ENCODE measurements around the gene PATE3. TPM values are rescaled to one million over a fixed set of nuclear protein-coding genes. Genes with fewer than 3 reads are reported as not detected.

Gene PATE3
- total and polyA plus RNA-seq, 10 of the 15 experiments (the other 5 are each of a cell fraction or from before 2014, with no cell fraction given) = not detected

- H3K27me3 ChIP-seq (replicated peaks in 1 of 2; ENCODE audit: control insufficient read depth in 2 of 2, insufficient read depth in 2 of 2, low read length in 1 of 2) = no peaks in the 10 kb centered on the region
- intact Hi-C loops (cut with micrococcal nuclease; ENCODE audit: unreplicated experiment) = no loop called here
- no peaks in the 10 kb centered on the region for H3K9me3 ChIP-seq (replicated peaks; ENCODE audit: control insufficient read depth, insufficient read depth, low read length)
- H3K36me3 ChIP-seq (ENCODE audit: control insufficient read depth in 2 of 2, insufficient read depth in 2 of 2, low read length in 1 of 2) = no peaks in the 10 kb centered on the region
- H3K4me1 ChIP-seq (ENCODE audit: control insufficient read depth, insufficient read depth, low read length) = no peaks in the 10 kb centered on the region
- no peak for FAIRE-seq
- no peaks in the 10 kb centered on the region for H4K20me1 ChIP-seq (ENCODE audit: control insufficient read depth, insufficient read depth)
- H3K27ac ChIP-seq (ENCODE audit: control insufficient read depth, insufficient read depth) = no peak within 1 kb of the TSS
- in situ Hi-C loops (cut with MboI) = no loop called here
- CTCF ChIA-PET = interaction anchor here (0.7 kb wide), 1 partner anchor 142 kb away, joined by 3 read pairs; no protein-coding TSS in a partner anchor
- WGBS (ENCODE audit: insufficient coverage, insufficient replicate concordance, low lambda C conversion rate, missing lambda C conversion rate) = 26% methylated on average over 3 of the region's 3 CpGs
- POLR2A ChIA-PET = no interaction called here
- no peak for DNase-seq (ENCODE audit: low read depth, low spot score)
- H3K79me2 ChIP-seq (ENCODE audit: control insufficient read depth, insufficient read depth, low read length) = no peaks in the 10 kb centered on the region
- BruUV-seq (replicated peaks) = no TSS peak
- no peak within 1 kb of the TSS for H2AFZ ChIP-seq (ENCODE audit: control insufficient read depth, low read depth, low read length)
- RAD21 ChIA-PET (ENCODE audit: unreplicated experiment) = no interaction called here
- H3K9ac ChIP-seq (ENCODE audit: control insufficient read depth, insufficient read depth, low read length) = no peak within 1 kb of the TSS
- no peak within 1 kb of the TSS for H3K4me3 ChIP-seq
- SMC1A ChIA-PET (ENCODE audit: uncharacterized antibody, unreplicated experiment) = interaction anchor here (0.6 kb wide), 1 partner anchor 22 kb away, joined by 4 read pairs; no protein-coding TSS in a partner anchor
- ATAC-seq = no peak
- TF ChIP-seq ETV6 (conservative IDR thresholded peaks at IDR 0.05 in 1 of 2, IDR thresholded peaks at IDR 0.05 in 1 of 2; ENCODE audit: borderline replicate concordance in 1 of 2, low read depth in 1 of 2) = no peak
- TF ChIP-seq SIN3A (IDR thresholded peaks at IDR 0.05; ENCODE audit: low read depth, low read length) = no peak
- no peak for TF ChIP-seq MLLT1 (IDR thresholded peaks at IDR 0.05)
- no peak for TF ChIP-seq RFX5 (IDR thresholded peaks at IDR 0.05; ENCODE audit: low read depth, low read length)
- H3K4me2 ChIP-seq (ENCODE audit: control insufficient read depth, insufficient read depth) = no peak within 1 kb of the TSS
These were observed 41.9 kb upstream of the PATE3 start, which contains the start of gene PATE1 for GRCh38 chr11:125745979-125746378. Gene PATE1, plus strand, starts transcription at chr11:125746279. Its CDS starts 26 bp downstream, at chr11:125746305.

DNA sequence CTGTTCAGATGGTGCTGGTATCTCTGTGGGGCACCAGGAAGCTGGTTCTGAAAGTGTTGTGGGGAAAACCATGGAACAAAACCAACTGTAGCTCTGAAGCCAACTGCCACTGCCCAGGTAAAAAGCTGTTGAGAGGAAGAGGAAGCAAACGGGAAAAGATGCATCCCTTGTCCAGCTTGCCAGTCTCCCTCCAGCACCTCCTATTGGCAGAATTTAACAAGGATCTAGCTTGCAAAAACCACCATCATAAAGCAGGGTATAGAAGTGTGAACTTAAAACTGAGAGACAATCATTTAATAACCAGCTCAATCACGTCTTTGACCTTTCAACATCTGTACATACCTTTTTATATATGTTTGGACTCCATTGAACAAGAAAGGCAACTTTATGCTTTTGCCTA lies 37.3 kb upstream of the PATE3 start:
- no peak for ATAC-seq
- ChIA-PET RAD21 (ENCODE audit: unreplicated experiment) (no interaction called here), POLR2A (no interaction called here), SMC1A (ENCODE audit: uncharacterized antibody, unreplicated experiment) (interaction anchor here (0.6 to 1.0 kb wide), 2 partner anchors 16 to 92 kb away, joined by 3 read pairs; no protein-coding TSS in a partner anchor), CTCF (no interaction called here)
- no peak overlapping the region for H3K4me2 ChIP-seq (ENCODE audit: control insufficient read depth, insufficient read depth)
- no peak overlapping the region for H2AFZ ChIP-seq (ENCODE audit: control insufficient read depth, low read depth, low read length)
- H3K4me1 ChIP-seq (ENCODE audit: control insufficient read depth, insufficient read depth, low read length) = no peaks in the 10 kb centered on the region
- no peaks in the 10 kb centered on the region for H3K36me3 ChIP-seq (ENCODE audit: control insufficient read depth in 2 of 2, insufficient read depth in 2 of 2, low read length in 1 of 2)
- no peak overlapping the region for H3K4me3 ChIP-seq
- in situ Hi-C loops (cut with MboI) (no loop called here), intact Hi-C loops (cut with micrococcal nuclease; ENCODE audit: unreplicated experiment) (no loop called here)
- DNase-seq (ENCODE audit: low read depth, low spot score) = no peak
- no peaks in the 10 kb centered on the region for H3K9me3 ChIP-seq (replicated peaks; ENCODE audit: control insufficient read depth, insufficient read depth, low read length)
- 2% methylated on average over 2 of the region's 2 CpGs for WGBS (ENCODE audit: insufficient coverage, insufficient replicate concordance, low lambda C conversion rate, missing lambda C conversion rate)
- BruUV-seq (replicated peaks) = no TSS peak
- FAIRE-seq = no peak
- no peaks in the 10 kb centered on the region for H3K27me3 ChIP-seq (replicated peaks in 1 of 2; ENCODE audit: control insufficient read depth in 2 of 2, insufficient read depth in 2 of 2, low read length in 1 of 2)
- no peaks in the 10 kb centered on the region for H4K20me1 ChIP-seq (ENCODE audit: control insufficient read depth, insufficient read depth)
- H3K27ac ChIP-seq (ENCODE audit: control insufficient read depth, insufficient read depth) = no peak overlapping the region
- no peak overlapping the region for H3K9ac ChIP-seq (ENCODE audit: control insufficient read depth, insufficient read depth, low read length)
- no peaks in the 10 kb centered on the region for H3K79me2 ChIP-seq (ENCODE audit: control insufficient read depth, insufficient read depth, low read length)
- TF ChIP-seq BMI1 (IDR thresholded peaks at IDR 0.05; ENCODE audit: borderline replicate concordance) = no peak
- TF ChIP-seq BCL3 (IDR thresholded peaks at IDR 0.05; ENCODE audit: borderline replicate concordance, insufficient read depth, low read depth, low read length, poor library complexity, severe bottlenecking) = no peak
- TF ChIP-seq BRCA1 (IDR thresholded peaks at IDR 0.05; ENCODE audit: low read depth, low read length) = no peak
- no peak for TF ChIP-seq IKZF2 (IDR thresholded peaks at IDR 0.05)
- no peak for TF ChIP-seq EP300 (IDR thresholded peaks at IDR 0.05; ENCODE audit: borderline replicate concordance in 1 of 2, control insufficient read depth in 1 of 2, low read depth in 2 of 2, low read length in 2 of 2)
- TF ChIP-seq USF1 (IDR thresholded peaks at IDR 0.05; ENCODE audit: borderline replicate concordance, extremely low read length, insufficient read depth, low read depth, low read length) = no peak
- TF ChIP-seq, protein P1, sequence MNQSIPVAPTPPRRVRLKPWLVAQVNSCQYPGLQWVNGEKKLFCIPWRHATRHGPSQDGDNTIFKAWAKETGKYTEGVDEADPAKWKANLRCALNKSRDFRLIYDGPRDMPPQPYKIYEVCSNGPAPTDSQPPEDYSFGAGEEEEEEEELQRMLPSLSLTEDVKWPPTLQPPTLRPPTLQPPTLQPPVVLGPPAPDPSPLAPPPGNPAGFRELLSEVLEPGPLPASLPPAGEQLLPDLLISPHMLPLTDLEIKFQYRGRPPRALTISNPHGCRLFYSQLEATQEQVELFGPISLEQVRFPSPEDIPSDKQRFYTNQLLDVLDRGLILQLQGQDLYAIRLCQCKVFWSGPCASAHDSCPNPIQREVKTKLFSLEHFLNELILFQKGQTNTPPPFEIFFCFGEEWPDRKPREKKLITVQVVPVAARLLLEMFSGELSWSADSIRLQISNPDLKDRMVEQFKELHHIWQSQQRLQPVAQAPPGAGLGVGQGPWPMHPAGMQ (IDR thresholded peaks at IDR 0.05; ENCODE audit: borderline replicate concordance) = no peak
